Esophagus squamous epithelium (tissue), 4 donors: ENCODE results near the gene SYNDIG1L.

ENCODE experiments used
- POLR2A ChIP-seq, 4 donors: fragments of 450-650 bp; IDR thresholded peaks; one replicate each; pipeline ENCODE4 v1.6.1; 2017; ENCODE audit warnings: antibody characterized with exemption in 4 of 4, mild to moderate bottlenecking in 4 of 4, moderate library complexity in 3 of 4
- TF ChIP-seq, protein P1 (sequence below), 6 experiments: fragments of 450-650 bp in 4 of 6; fragments of 200-600 bp in 2 of 6; sonication (generic) in 2 of 6; IDR thresholded peaks; one replicate each; pipeline ENCODE4 v1.5.1; 2016 to 2019; ENCODE audit warnings: antibody characterized with exemption in 6 of 6, mild to moderate bottlenecking in 4 of 6, moderate library complexity in 4 of 6

DNA sequence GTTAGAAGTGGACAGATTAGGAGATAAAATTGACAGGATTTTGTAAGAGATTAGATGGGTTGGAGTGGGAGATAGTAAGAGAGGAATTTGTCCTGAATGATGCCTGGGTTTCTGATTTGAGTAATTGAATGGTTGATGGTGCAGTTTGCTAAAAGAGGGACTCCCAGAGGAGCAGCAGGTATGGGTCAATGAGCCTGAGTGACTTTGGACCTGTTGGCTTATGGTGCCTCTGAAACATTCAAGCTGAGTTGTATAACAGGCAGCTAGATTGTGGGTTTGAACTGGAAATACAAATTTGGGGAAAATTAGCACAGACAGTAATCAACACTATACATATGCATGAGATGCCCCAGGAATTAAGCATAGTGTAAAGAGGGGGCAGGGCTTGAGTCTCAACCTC lies 16.7 kb upstream of the SYNDIG1L start:
- TF ChIP-seq, protein P1, sequence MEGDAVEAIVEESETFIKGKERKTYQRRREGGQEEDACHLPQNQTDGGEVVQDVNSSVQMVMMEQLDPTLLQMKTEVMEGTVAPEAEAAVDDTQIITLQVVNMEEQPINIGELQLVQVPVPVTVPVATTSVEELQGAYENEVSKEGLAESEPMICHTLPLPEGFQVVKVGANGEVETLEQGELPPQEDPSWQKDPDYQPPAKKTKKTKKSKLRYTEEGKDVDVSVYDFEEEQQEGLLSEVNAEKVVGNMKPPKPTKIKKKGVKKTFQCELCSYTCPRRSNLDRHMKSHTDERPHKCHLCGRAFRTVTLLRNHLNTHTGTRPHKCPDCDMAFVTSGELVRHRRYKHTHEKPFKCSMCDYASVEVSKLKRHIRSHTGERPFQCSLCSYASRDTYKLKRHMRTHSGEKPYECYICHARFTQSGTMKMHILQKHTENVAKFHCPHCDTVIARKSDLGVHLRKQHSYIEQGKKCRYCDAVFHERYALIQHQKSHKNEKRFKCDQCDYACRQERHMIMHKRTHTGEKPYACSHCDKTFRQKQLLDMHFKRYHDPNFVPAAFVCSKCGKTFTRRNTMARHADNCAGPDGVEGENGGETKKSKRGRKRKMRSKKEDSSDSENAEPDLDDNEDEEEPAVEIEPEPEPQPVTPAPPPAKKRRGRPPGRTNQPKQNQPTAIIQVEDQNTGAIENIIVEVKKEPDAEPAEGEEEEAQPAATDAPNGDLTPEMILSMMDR (IDR thresholded peaks at IDR 0.05), result no peak
- TF ChIP-seq POLR2A (IDR thresholded peaks at IDR 0.05), result no peak
